NCI-H128 (cell line): ENCODE measurements around the gene PCDH1.
"Not testable (repeated sequence)": the region's sequence is repeated elsewhere in the genome, so short reads cannot be mapped to it uniquely, and the experiment has no call there.

Experiments
- DNase-seq: peaks from one replicate; lab custom pipeline; 2025; ENCODE audit not compliant: unreplicated experiment; lab: John Stamatoyannopoulos, UW

The PCDH1 gene

GRCh38 chr5:141902015-141902814, 24.0 kb upstream of the PCDH1 start:
- DNase-seq = no peak

GRCh38 chr5:141898448-141899049, 20.3 kb upstream of the PCDH1 start:
- DNase-seq = no peak

GRCh38 chr5:141897425-141897824, 19.2 kb upstream of the PCDH1 start:
- no peak for DNase-seq

- DNase-seq = not testable (repeated sequence)
Observed at GRCh38 chr5:141890429-141890828, 12.2 kb upstream of the PCDH1 start.

GRCh38 chr5:141889282-141889871, 11.2 kb upstream of the PCDH1 start:
- DNase-seq = no peak

GRCh38 chr5:141883892-141884318, 5.7 kb upstream of the PCDH1 start:
- no peak for DNase-seq

- DNase-seq = no peak
Observed at GRCh38 chr5:141883184-141883891, 5.1 kb upstream of the PCDH1 start.

GRCh38 chr5:141882594-141883183, 4.5 kb upstream of the PCDH1 start:
- DNase-seq = no peak

- DNase-seq = no peak
Observed at GRCh38 chr5:141881886-141882285, 3.7 kb upstream of the PCDH1 start.

GRCh38 chr5:141880961-141881801, 3.0 kb upstream of the PCDH1 start:
- no peak for DNase-seq

- no peak for DNase-seq
Observed at GRCh38 chr5:141879941-141880738, 1.9 kb upstream of the PCDH1 start.

GRCh38 chr5:141879426-141879759, 1.2 kb upstream of the PCDH1 start:
- no peak for DNase-seq

- peak; percentile 96 for DNase-seq
Observed at GRCh38 chr5:141878711-141879425, 658 bp upstream of the PCDH1 start.

GRCh38 chr5:141877356-141878185, 639 bp downstream of the PCDH1 start:
- DNase-seq = no peak

- DNase-seq = no peak
Observed at GRCh38 chr5:141876628-141877355, 1.4 kb downstream of the PCDH1 start.

- DNase-seq = no peak
Observed at GRCh38 chr5:141875795-141876627, 2.2 kb downstream of the PCDH1 start.
